GM12878 (cell line): Measurements from ENCODE around the gene ISLR2. TPM values are rescaled to one million over a fixed set of nuclear protein-coding genes. Genes with fewer than 3 reads are reported as not detected.

Experiments
- ATAC-seq: fragments of 200-7000 bp; cut with Tn5 transposase; 3 replicates; pipeline ENCODE4 v1.9.1; 2020; ENCODE audit warnings: mild to moderate bottlenecking, moderate library complexity
- BruUV-seq: library from RNA; stranded (reverse); fragments of 400-500 nt; replicated peaks from 2 replicates; lab custom pipeline; 2021; lab: Mats Ljungman, UMichigan
- CTCF ChIA-PET: fragments of 300-600 bp; sonication (Branson Sonifier 250); formaldehyde crosslinking; extraction: SDS; loops from one replicate; lab custom pipeline; 2021; ENCODE audit warnings: inconsistent platforms; lab: Yijun Ruan, JAX
- POLR2A ChIA-PET: fragments of 350-600 bp; formaldehyde crosslinking; extraction: SDS; loops from one replicate; lab custom pipeline; 2021; ENCODE audit warnings: inconsistent platforms; lab: Charles Lee
- RAD21 ChIA-PET: fragments of 300-600 bp; sonication (Branson Sonifier 250); formaldehyde crosslinking; loops from one replicate; lab custom pipeline; 2023; ENCODE audit warnings: antibody characterized with exemption; ENCODE audit not compliant: unreplicated experiment; lab: Charles Lee
- SMC1A ChIA-PET: fragments of 300-600 bp; sonication (Branson Sonifier 250); formaldehyde crosslinking; loops from one replicate; lab custom pipeline; 2023; ENCODE audit not compliant: unreplicated experiment, uncharacterized antibody; lab: Charles Lee
- DNase-seq: peaks from one replicate; pipeline ENCODE4 v3.0.0-alpha.2; 2011; ENCODE audit warnings: low read depth, low spot score
- FAIRE-seq: peaks from 3 replicates; lab custom pipeline; 2011; peaks lifted over from hg19 to GRCh38; lab: Jason Lieb, UNC
- H2AFZ ChIP-seq: 2 replicates; pipeline ENCODE4 v1.6.0; 2011; ENCODE audit warnings: low read depth, low read length, control low read depth; ENCODE audit not compliant: control insufficient read depth
- H3K27ac ChIP-seq: 2 replicates; pipeline ENCODE4 v1.5.1; 2011; ENCODE audit warnings: control low read depth; ENCODE audit not compliant: control insufficient read depth, insufficient read depth
- H3K27me3 ChIP-seq, 2 experiments: replicated peaks in 1 of 2; 2 replicates each; pipeline versions ENCODE4 v1.6.0 to v1.6.1; 2011; ENCODE audit warnings: low read length in 1 of 2; ENCODE audit not compliant: control insufficient read depth in 2 of 2, insufficient read depth in 2 of 2
- H3K36me3 ChIP-seq, 2 experiments: 2 replicates each; pipeline ENCODE4 v1.5.1; 2011; ENCODE audit warnings: low read length in 1 of 2; ENCODE audit not compliant: control insufficient read depth in 2 of 2, insufficient read depth in 2 of 2
- H3K4me1 ChIP-seq: 2 replicates; pipeline ENCODE4 v1.6.1; 2011; ENCODE audit warnings: mild to moderate bottlenecking, low read length, moderate library complexity, mixed read lengths; ENCODE audit not compliant: control insufficient read depth, insufficient read depth
- H3K4me2 ChIP-seq: 2 replicates; pipeline ENCODE4 v1.6.0; 2011; ENCODE audit warnings: control low read depth; ENCODE audit not compliant: control insufficient read depth, insufficient read depth
- H3K4me3 ChIP-seq: fragments of 200-600 bp; sonication (generic); 2 replicates; pipeline ENCODE4 v1.5.1; 2016
- H3K79me2 ChIP-seq: 2 replicates; pipeline ENCODE4 v1.6.0; 2011; ENCODE audit warnings: low read length; ENCODE audit not compliant: control insufficient read depth, insufficient read depth
- H3K9ac ChIP-seq: 2 replicates; pipeline ENCODE4 v1.8.0; 2011; ENCODE audit warnings: low read length, control low read depth, mixed read lengths; ENCODE audit not compliant: control insufficient read depth, insufficient read depth
- H3K9me3 ChIP-seq: replicated peaks from 3 replicates; pipeline ENCODE4 v1.5.1; 2011; ENCODE audit warnings: mild to moderate bottlenecking, low read length; ENCODE audit not compliant: control insufficient read depth, insufficient read depth
- H4K20me1 ChIP-seq: 2 replicates; pipeline ENCODE4 v1.6.0; 2011; ENCODE audit not compliant: control insufficient read depth, insufficient read depth
- CUX1 ChIP-seq: IDR thresholded peaks from 2 replicates; pipeline ENCODE4 v1.6.1; 2012; ENCODE audit warnings: improper control_type of control experiment, low read depth, low read length; ENCODE audit not compliant: insufficient replicate concordance
- FOS ChIP-seq: IDR thresholded peaks from 3 replicates; pipeline ENCODE4 v1.6.1; 2011; ENCODE audit warnings: borderline replicate concordance; ENCODE audit not compliant: insufficient read length; ENCODE audit errors: extremely low read depth
- JUNB ChIP-seq: IDR thresholded peaks from 2 replicates; pipeline ENCODE4 v1.6.1; 2016; ENCODE audit warnings: antibody characterized with exemption, mild to moderate bottlenecking
- POLR2AphosphoS5 ChIP-seq: IDR thresholded peaks from 2 replicates; pipeline ENCODE4 v1.6.1; 2011; ENCODE audit warnings: mild to moderate bottlenecking, low read length, inconsistent platforms
- RFX5 ChIP-seq: IDR thresholded peaks from 2 replicates; pipeline ENCODE4 v1.6.1; 2011; ENCODE audit warnings: low read depth, low read length, improper control_type of control experiment
- USF2 ChIP-seq: IDR thresholded peaks from 2 replicates; pipeline ENCODE4 v1.6.1; 2011; ENCODE audit warnings: low read depth, low read length, improper control_type of control experiment, borderline replicate concordance
- YY1 ChIP-seq: IDR thresholded peaks from 2 replicates; pipeline ENCODE4 v1.6.1; 2011; ENCODE audit warnings: low read depth, mild to moderate bottlenecking, low read length
- ZNF24 ChIP-seq: fragments of 450-650 bp; IDR thresholded peaks from 2 replicates; pipeline ENCODE4 v1.6.1; 2017; ENCODE audit warnings: antibody characterized with exemption, mild to moderate bottlenecking
- WGBS: methylation state at CpG from one replicate; pipeline ENCODE4 v1.1.6; 2016; ENCODE audit warnings: low lambda C conversion rate; ENCODE audit not compliant: insufficient replicate concordance, insufficient coverage; ENCODE audit errors: missing lambda C conversion rate; 5-methylcytosine and 5-hydroxymethylcytosine counted together
- in situ Hi-C: fragments of 300-500 bp; cut with MboI; formaldehyde crosslinking; loops from 9 replicates; pipeline ENCODE4 v1.14.3; 2018; ENCODE audit warnings: mixed read lengths
- intact Hi-C: fragments of 100-400 bp; cut with micrococcal nuclease; formaldehyde crosslinking; loops from one replicate; pipeline ENCODE4 v1.14.2; 2022; ENCODE audit not compliant: unreplicated experiment
- polyA plus RNA-seq, 11 experiments: library from polyadenylated mRNA; depleted of rRNA in 4 of 11; unstranded in 6 of 11; stranded (reverse) in 5 of 11; fragments of >200 nt; fragmentation: Nextera tagmentation in 4 of 11; fragmentation: Illumina TruSeq in 1 of 11; extraction: Ambion mirVana in 4 of 11; extraction: Trizol in 1 of 11; gene quantifications; 1 replicate in 1 of 11; 2 replicates in 10 of 11; pipeline versions ENCODE4 v1.2.1 to v1.2.3, GENCODE V29; 2011 to 2016; ENCODE audit warnings: inconsistent platforms in 2 of 11, missing spikeins in 2 of 11, low read depth in 1 of 11
- total RNA-seq, 4 experiments: library from RNA; depleted of rRNA in 3 of 4; stranded (reverse); fragments of >200 nt in 3 of 4; fragmentation: Illumina TruSeq in 1 of 4; extraction: Trizol in 1 of 4; gene quantifications; 2 replicates each; pipeline versions ENCODE4 v1.2.1 to v1.2.3, GENCODE V29; 2013 to 2021
- TF ChIP-seq, protein P1 (sequence below): fragments of 450-650 bp; IDR thresholded peaks from 2 replicates; pipeline ENCODE4 v1.6.1; 2017; ENCODE audit warnings: mild to moderate bottlenecking, moderate library complexity
- TF ChIP-seq, protein P2 (sequence below): IDR thresholded peaks from 2 replicates; pipeline ENCODE4 v1.6.1; 2011; ENCODE audit warnings: low read depth, mild to moderate bottlenecking, low read length, moderate library complexity, borderline replicate concordance; ENCODE audit errors: extremely low read depth

Gene ISLR2
- total and polyA plus RNA-seq, 10 of the 15 experiments (the other 5 are each of a cell fraction or from before 2014, with no cell fraction given): 0.04 to 0.21 (median 0.07) TPM; not detected in 4

GRCh38 chr15:74179101-74179841, 48.9 kb downstream of the ISLR2 start:
- Histone ChIP-seq H2AFZ (no peak overlapping the region), H3K36me3 (no peaks in the 10 kb centered on the region), H3K27ac (no peak overlapping the region), H3K4me1 (peaks cover 7% of the 10 kb centered on the region), H3K27me3 (no peaks in the 10 kb centered on the region), H4K20me1 (no peaks in the 10 kb centered on the region), H3K9me3 (no peaks in the 10 kb centered on the region), H3K79me2 (no peaks in the 10 kb centered on the region), H3K4me3 (no peak overlapping the region), H3K4me2 (no peak overlapping the region), H3K9ac (no peak overlapping the region)
- DNase-seq (no peak), FAIRE-seq (no peak), ATAC-seq (no peak)
- WGBS: 31% methylated on average over 13 of the region's 13 CpGs
- in situ Hi-C loops: no loop called here
- ChIA-PET POLR2A (no interaction called here), CTCF (no interaction called here), SMC1A (no interaction called here), RAD21 (no interaction called here)
- no TSS peak for BruUV-seq
- intact Hi-C loops: no loop called here
- TF ChIP-seq YY1 (no peak), CUX1 (no peak), RFX5 (no peak), POLR2AphosphoS5 (no peak), FOS (no peak), USF2 (no peak), ZNF24 (no peak), JUNB (no peak)
- TF ChIP-seq, protein P1, sequence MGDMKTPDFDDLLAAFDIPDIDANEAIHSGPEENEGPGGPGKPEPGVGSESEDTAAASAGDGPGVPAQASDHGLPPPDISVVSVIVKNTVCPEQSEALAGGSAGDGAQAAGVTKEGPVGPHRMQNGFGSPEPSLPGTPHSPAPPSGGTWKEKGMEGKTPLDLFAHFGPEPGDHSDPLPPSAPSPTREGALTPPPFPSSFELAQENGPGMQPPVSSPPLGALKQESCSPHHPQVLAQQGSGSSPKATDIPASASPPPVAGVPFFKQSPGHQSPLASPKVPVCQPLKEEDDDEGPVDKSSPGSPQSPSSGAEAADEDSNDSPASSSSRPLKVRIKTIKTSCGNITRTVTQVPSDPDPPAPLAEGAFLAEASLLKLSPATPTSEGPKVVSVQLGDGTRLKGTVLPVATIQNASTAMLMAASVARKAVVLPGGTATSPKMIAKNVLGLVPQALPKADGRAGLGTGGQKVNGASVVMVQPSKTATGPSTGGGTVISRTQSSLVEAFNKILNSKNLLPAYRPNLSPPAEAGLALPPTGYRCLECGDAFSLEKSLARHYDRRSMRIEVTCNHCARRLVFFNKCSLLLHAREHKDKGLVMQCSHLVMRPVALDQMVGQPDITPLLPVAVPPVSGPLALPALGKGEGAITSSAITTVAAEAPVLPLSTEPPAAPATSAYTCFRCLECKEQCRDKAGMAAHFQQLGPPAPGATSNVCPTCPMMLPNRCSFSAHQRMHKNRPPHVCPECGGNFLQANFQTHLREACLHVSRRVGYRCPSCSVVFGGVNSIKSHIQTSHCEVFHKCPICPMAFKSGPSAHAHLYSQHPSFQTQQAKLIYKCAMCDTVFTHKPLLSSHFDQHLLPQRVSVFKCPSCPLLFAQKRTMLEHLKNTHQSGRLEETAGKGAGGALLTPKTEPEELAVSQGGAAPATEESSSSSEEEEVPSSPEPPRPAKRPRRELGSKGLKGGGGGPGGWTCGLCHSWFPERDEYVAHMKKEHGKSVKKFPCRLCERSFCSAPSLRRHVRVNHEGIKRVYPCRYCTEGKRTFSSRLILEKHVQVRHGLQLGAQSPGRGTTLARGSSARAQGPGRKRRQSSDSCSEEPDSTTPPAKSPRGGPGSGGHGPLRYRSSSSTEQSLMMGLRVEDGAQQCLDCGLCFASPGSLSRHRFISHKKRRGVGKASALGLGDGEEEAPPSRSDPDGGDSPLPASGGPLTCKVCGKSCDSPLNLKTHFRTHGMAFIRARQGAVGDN: no peak
- TF ChIP-seq, protein P2, sequence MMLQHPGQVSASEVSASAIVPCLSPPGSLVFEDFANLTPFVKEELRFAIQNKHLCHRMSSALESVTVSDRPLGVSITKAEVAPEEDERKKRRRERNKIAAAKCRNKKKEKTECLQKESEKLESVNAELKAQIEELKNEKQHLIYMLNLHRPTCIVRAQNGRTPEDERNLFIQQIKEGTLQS: no peak
